ENCODE data around the gene SEMA3D. TPM values are rescaled to one million over a fixed set of nuclear protein-coding genes. Genes with fewer than 3 reads are reported as not detected.

SEMA3D gene
- total RNA-seq, result not detected

- no peak for DNase-seq
Observed at GRCh38 chr7:85186521-85187241, at the start of gene SEMA3D. SEMA3D (minus strand) TSS chr7:85187056; CDS start chr7:85121891, 65,165 bp downstream.

- no peak for DNase-seq
Observed at GRCh38 chr7:85234730-85235129, 47.9 kb upstream of the SEMA3D start.

GRCh38 chr7:85232068-85232467 is 45.2 kb upstream of the SEMA3D start:
- DNase-seq, result no peak

GRCh38 chr7:85230623-85231022 is 43.8 kb upstream of the SEMA3D start:
- DNase-seq, result no peak

- DNase-seq, result no peak
Observed at GRCh38 chr7:85229544-85229943, 42.7 kb upstream of the SEMA3D start.

- no peak for DNase-seq
Observed at GRCh38 chr7:85226361-85227085, 39.7 kb upstream of the SEMA3D start.

- no peak for DNase-seq
Observed at GRCh38 chr7:85224171-85224570, 37.3 kb upstream of the SEMA3D start.

- no peak for DNase-seq
Observed at GRCh38 chr7:85222522-85222921, 35.7 kb upstream of the SEMA3D start.

GRCh38 chr7:85221796-85222195 is 34.9 kb upstream of the SEMA3D start:
- DNase-seq, result no peak

GRCh38 chr7:85220651-85221050 is 33.8 kb upstream of the SEMA3D start:
- DNase-seq, result no peak

- DNase-seq, result no peak
Observed at GRCh38 chr7:85220023-85220422, 33.2 kb upstream of the SEMA3D start.

GRCh38 chr7:85217085-85217484 is 30.2 kb upstream of the SEMA3D start:
- DNase-seq, result no peak

GRCh38 chr7:85215098-85215497 is 28.2 kb upstream of the SEMA3D start:
- DNase-seq, result no peak

- DNase-seq, result no peak
Observed at GRCh38 chr7:85213500-85213899, 26.6 kb upstream of the SEMA3D start.

GRCh38 chr7:85205754-85206153 is 18.9 kb upstream of the SEMA3D start:
- DNase-seq, result no peak

GRCh38 chr7:85204496-85204895 is 17.6 kb upstream of the SEMA3D start:
- DNase-seq, result no peak

- DNase-seq, result no peak
Observed at GRCh38 chr7:85204061-85204460, 17.2 kb upstream of the SEMA3D start.

- no peak for DNase-seq
Observed at GRCh38 chr7:85201209-85201608, 14.4 kb upstream of the SEMA3D start.

- DNase-seq, result no peak
Observed at GRCh38 chr7:85196696-85197095, 9.8 kb upstream of the SEMA3D start.

- no peak for DNase-seq
Observed at GRCh38 chr7:85191383-85191782, 4.5 kb upstream of the SEMA3D start.

- DNase-seq, result no peak
Observed at GRCh38 chr7:85186083-85186520, 754 bp downstream of the SEMA3D start.

GRCh38 chr7:85185424-85186082 is 1.3 kb downstream of the SEMA3D start:
- no peak for DNase-seq

- no peak for DNase-seq
Observed at GRCh38 chr7:85184599-85185423, 2.0 kb downstream of the SEMA3D start.

Measured in effector CD4-positive, alpha-beta T cell (primary cell).